NB4 (cell line): ENCODE data around the gene PLEKHG4.

ENCODE experiments used
- CTCF ChIP-seq: IDR thresholded peaks from one replicate; pipeline ENCODE4 v1.5.1; 2012; ENCODE audit warnings: low read depth, low read length
- MAX ChIP-seq: IDR thresholded peaks from 2 replicates; pipeline ENCODE4 v1.6.1; 2011; ENCODE audit warnings: low read depth, low read length
- POLR2A ChIP-seq: IDR thresholded peaks from 2 replicates; pipeline ENCODE4 v1.6.1; 2011; ENCODE audit warnings: mild to moderate bottlenecking; ENCODE audit not compliant: insufficient read length; ENCODE audit errors: extremely low read depth

- TF ChIP-seq POLR2A (no peak), CTCF (no peak), MAX (no peak)
These were observed 49.2 kb upstream of the PLEKHG4 start for GRCh38 chr16:67229906-67230808.
